Measurements from ENCODE around the gene DELE1.

DELE1 gene

DNA sequence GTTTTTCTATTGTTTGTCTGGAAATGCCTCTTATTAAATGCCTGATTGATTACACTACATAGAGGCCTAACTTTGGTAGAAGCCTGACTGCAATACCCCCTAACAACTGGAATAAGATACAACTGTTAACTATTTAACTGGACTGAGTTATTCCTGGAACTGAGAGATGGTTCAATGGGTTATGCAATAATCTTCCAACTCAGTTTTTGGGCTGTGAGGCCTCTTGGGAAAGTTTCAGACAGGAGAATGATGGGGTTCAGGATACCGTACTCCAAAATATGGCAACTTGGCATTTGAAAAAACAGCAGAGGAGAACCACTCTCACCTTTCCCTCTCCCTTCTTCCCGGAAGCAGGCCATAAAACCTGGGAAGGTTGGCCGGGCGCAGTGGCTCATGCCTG lies 26.2 kb upstream of the DELE1 start:
- H3K4me3 ChIP-seq (ENCODE audit: low read depth, low read length) = no peak overlapping the region
- no peak for DNase-seq (ENCODE audit: low read depth)
- TF ChIP-seq, protein P1, sequence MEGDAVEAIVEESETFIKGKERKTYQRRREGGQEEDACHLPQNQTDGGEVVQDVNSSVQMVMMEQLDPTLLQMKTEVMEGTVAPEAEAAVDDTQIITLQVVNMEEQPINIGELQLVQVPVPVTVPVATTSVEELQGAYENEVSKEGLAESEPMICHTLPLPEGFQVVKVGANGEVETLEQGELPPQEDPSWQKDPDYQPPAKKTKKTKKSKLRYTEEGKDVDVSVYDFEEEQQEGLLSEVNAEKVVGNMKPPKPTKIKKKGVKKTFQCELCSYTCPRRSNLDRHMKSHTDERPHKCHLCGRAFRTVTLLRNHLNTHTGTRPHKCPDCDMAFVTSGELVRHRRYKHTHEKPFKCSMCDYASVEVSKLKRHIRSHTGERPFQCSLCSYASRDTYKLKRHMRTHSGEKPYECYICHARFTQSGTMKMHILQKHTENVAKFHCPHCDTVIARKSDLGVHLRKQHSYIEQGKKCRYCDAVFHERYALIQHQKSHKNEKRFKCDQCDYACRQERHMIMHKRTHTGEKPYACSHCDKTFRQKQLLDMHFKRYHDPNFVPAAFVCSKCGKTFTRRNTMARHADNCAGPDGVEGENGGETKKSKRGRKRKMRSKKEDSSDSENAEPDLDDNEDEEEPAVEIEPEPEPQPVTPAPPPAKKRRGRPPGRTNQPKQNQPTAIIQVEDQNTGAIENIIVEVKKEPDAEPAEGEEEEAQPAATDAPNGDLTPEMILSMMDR (IDR thresholded peaks at IDR 0.05; ENCODE audit: low read depth, low read length, missing control alignments) = no peak

DNA sequence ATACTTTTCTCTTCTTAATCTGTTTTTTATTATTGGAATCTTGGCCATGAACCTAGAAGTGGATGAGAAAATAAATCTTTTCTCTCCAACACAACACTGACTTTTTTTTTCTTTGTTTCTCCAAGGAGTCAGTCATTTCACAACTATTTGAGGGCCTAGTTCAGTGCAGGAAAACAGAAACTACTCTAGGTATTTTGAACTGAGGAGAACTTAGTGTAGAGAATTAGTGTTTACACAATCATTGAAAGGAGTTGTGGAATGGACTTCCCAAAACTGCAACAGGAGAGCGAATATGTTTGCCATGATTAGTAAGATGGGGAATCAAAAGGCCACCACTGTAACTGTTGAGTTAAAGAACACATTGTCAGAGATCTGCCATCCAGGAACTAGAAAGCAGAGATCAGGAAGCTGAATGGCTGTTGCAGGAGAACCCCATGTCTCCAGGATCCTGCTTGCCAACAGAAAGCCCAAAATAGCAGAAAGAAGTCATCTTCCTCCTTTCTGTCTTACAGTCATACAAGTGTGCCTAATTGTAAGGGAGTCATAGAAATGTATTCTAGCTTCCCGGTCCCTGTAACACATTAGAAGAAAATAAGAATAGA lies 25.1 kb upstream of the DELE1 start:
- DNase-seq (ENCODE audit: low read depth) = no peak
- TF ChIP-seq, protein P1 (IDR thresholded peaks at IDR 0.05; ENCODE audit: low read depth, low read length, missing control alignments) = no peak
- no peak overlapping the region for H3K4me3 ChIP-seq (ENCODE audit: low read depth, low read length)

DNA sequence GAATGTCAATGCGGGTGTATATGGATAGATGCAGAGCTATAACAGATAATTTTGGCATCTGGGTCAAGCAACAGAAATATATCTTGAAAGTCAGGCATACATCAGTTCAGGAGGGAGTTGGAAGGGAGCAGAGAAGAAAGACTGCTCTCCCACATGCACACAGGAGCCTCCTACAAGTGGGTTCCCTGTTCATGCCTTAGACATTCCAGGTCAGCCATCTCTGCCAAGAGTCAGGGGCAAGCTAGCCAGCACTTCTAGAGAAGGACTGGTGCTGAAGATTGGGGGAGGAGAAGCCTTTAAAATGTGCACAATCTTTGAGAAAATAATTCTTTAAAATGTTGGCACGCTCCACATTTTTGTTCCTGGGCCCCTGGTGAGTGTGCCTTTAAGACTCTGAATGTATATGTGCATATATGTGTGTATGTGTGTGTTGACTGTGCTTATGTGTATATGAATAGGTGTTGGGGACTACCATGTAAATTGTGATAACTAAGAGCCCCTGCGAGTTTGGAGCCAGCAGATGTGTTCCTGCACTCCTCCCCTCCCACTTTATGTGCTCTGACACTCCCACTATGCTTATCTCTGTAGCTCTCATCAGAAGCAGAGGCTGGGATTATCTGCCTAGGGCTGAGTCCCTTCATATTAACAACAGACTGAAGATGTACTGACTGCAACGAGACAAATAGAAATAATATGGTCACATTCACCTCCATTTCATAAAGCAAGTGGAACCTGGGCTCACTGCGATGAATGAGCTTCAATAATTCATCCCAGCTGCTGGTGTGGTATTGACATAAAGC lies 21.5 kb upstream of the DELE1 start:
- H3K4me3 ChIP-seq (ENCODE audit: low read depth, low read length) = no peak overlapping the region
- no peak for DNase-seq (ENCODE audit: low read depth)
- TF ChIP-seq, protein P1 (IDR thresholded peaks at IDR 0.05; ENCODE audit: low read depth, low read length, missing control alignments) = no peak

DNA sequence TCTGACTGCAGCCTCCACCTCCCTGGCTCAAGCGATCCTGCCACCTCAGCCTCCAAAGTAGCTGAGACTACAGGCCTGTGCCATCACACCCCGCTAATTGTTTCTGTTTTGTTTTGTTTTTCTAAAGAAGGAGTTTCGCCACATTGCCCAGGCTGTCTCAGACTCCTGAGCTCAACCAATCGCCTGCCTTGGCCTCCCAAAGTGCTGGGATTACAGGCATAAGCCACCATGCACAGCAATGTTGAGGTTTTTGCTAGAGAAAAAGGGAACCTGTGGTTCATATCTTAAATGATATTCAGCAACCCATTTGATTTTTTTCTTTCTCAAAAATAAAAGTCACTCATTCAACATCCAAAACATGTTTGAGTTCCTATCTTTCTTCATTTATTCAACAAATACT lies 20.4 kb upstream of the DELE1 start:
- no peak overlapping the region for H3K4me3 ChIP-seq (ENCODE audit: low read depth, low read length)
- TF ChIP-seq, protein P1 (IDR thresholded peaks at IDR 0.05; ENCODE audit: low read depth, low read length, missing control alignments) = no peak
- no peak for DNase-seq (ENCODE audit: low read depth)

DNA sequence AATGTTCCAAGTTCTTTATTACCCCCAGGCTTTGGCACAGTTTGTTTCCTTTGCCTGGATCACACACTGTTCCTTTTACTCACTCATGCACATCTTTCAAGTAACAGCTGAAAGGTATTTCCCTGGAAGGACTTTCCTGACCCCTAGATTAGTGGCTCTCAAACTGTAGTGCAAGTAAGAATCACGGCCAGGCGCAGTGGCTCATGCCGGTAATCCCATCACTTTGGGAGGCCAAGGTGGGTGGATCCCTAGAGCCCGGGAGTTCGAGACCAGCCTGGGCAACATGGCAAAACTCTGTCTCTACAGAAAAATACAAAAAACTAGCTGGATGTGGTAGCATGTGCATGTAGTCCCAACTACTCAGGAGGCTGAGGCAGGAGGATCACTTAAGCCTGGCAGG lies 19.1 kb upstream of the DELE1 start:
- no peak for DNase-seq (ENCODE audit: low read depth)
- TF ChIP-seq, protein P1 (IDR thresholded peaks at IDR 0.05; ENCODE audit: low read depth, low read length, missing control alignments) = no peak
- H3K4me3 ChIP-seq (ENCODE audit: low read depth, low read length) = no peak overlapping the region

DNA sequence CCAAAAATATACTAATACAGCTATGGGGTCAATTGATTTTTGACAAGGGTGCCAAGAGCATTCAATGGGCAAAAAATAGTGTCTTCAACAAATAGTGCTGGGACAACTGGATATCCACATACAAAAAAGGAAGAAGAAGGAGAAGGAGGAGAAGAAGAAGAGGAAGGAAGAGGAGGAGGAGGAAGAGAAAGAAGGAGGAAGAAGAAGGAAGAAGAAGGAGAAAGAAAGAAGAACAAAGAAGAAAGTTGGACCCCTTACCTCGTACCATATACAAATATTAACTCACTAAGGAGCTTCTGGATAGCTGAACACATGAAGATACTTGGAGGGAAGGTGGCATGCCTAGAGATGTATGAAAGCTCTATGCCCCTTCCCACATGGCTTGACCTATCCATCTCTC lies 17.2 kb upstream of the DELE1 start:
- TF ChIP-seq, protein P1 (IDR thresholded peaks at IDR 0.05; ENCODE audit: low read depth, low read length, missing control alignments) = no peak
- no peak overlapping the region for H3K4me3 ChIP-seq (ENCODE audit: low read depth, low read length)
- no peak for DNase-seq (ENCODE audit: low read depth)

DNA sequence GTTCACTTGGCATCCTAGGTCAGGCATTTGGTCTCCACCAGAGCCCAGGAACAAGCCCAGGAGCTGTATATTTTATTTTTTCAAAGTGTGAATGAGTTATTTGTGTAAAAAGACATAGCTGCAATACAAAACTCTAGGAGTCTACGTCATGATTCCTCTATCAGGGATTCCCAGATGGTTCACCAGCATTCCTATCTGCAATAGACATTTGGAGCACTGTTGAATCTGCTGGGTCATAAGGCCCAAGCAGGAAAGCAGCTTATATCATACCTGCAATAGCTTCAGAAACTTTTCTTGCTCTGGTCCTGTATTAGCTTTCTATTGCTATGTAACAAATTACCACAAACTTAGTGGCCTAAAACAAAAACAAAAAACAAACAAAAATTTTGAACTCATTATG lies 16.7 kb upstream of the DELE1 start:
- DNase-seq (ENCODE audit: low read depth) = no peak
- TF ChIP-seq, protein P1 (IDR thresholded peaks at IDR 0.05; ENCODE audit: low read depth, low read length, missing control alignments) = no peak
- H3K4me3 ChIP-seq (ENCODE audit: low read depth, low read length) = no peak overlapping the region

Data from GM12864 (cell line).